ENCODE data around the gene FIG4.

DNA sequence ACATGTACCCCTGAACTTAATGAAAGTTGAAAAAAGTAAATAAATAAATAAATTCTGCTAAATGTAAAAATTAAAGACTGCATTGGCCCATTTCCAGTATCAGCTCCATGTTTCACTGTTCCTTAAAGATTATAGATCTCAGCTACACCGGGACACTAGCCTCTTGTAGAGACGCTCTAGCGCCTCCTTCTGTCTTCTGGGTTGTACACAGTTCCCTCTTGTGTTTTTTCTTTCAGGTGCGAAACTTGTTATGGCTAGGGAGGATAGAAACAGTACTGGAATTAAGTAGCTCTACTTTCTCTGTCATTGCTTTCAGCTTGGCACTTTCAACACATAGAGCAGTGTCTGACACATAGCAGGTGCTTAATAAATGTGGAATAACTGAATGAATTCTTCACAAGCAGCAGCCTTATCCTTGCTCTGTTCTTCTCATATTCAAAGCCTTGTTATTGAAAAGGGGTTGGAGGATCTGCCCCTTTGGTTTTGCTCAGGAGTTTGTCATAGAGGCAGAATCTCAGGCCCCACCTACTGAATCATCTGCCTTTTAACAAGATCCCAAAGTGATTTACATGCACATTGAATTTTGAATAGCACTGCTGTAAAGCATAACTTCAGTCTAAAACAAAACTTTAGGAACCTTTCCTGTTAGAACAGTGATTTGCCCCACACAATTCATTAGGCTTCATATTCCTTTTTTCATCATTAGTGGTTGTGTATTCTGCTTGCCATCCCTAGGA is 92.3 kb downstream of the FIG4 start:
- TF ChIP-seq EZH2 (IDR thresholded peaks at IDR 0.05; ENCODE audit: borderline replicate concordance, low read depth, low read length, poor library complexity, severe bottlenecking): no peak
- TF ChIP-seq, protein P1, sequence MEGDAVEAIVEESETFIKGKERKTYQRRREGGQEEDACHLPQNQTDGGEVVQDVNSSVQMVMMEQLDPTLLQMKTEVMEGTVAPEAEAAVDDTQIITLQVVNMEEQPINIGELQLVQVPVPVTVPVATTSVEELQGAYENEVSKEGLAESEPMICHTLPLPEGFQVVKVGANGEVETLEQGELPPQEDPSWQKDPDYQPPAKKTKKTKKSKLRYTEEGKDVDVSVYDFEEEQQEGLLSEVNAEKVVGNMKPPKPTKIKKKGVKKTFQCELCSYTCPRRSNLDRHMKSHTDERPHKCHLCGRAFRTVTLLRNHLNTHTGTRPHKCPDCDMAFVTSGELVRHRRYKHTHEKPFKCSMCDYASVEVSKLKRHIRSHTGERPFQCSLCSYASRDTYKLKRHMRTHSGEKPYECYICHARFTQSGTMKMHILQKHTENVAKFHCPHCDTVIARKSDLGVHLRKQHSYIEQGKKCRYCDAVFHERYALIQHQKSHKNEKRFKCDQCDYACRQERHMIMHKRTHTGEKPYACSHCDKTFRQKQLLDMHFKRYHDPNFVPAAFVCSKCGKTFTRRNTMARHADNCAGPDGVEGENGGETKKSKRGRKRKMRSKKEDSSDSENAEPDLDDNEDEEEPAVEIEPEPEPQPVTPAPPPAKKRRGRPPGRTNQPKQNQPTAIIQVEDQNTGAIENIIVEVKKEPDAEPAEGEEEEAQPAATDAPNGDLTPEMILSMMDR (conservative IDR thresholded peaks at IDR 0.05; ENCODE audit: low read depth, low read length): peak; percentile 39; the same call in 1 of the 2 replicates

All from A673 (cell line).